Urinary bladder (tissue), 4 donors: Measurements from ENCODE around the gene CDH13. TPM values are rescaled to one million over a fixed set of nuclear protein-coding genes. Genes with fewer than 3 reads are reported as not detected.

Source experiments
- DNase-seq: peaks from one replicate; pipeline ENCODE4 v3.0.0-alpha.2; 2015; ENCODE audit errors: extremely low spot score
- H3K27ac ChIP-seq: one replicate; pipeline ENCODE4 v1.5.1; 2013; ENCODE audit warnings: low read depth, mild to moderate bottlenecking, moderate library complexity
- H3K36me3 ChIP-seq: one replicate; pipeline ENCODE4 v1.6.1; 2013; ENCODE audit warnings: mild to moderate bottlenecking, moderate library complexity; ENCODE audit not compliant: insufficient read depth
- H3K4me1 ChIP-seq: one replicate; pipeline ENCODE4 v1.6.1; 2013; ENCODE audit warnings: mild to moderate bottlenecking, moderate library complexity; ENCODE audit not compliant: insufficient read depth
- H3K4me3 ChIP-seq: one replicate; pipeline ENCODE4 v1.5.1; 2013; ENCODE audit warnings: low read depth, low read length
- WGBS: extraction: QIAGEN DNeasy Blood & Tissue Kit; methylation state at CpG from one replicate; pipeline ENCODE4 v1.1.7; 2013; 5-methylcytosine and 5-hydroxymethylcytosine counted together
- polyA plus RNA-seq: library from polyadenylated mRNA; stranded (reverse); fragments of 200-250 nt; gene quantifications from one replicate; pipeline ENCODE4 v1.2.3, GENCODE V29; 2013
- total RNA-seq: library from RNA; depleted of rRNA; stranded (reverse); fragments of >200 nt; gene quantifications from one replicate; pipeline ENCODE4 v1.2.3, GENCODE V29; 2014
- donor health status: healthy with polysubstance abuse.
- donor health status: healthy.

The CDH13 gene
- total and polyA plus RNA-seq, 2 donors: 18.9 to 21.5 TPM

DNA sequence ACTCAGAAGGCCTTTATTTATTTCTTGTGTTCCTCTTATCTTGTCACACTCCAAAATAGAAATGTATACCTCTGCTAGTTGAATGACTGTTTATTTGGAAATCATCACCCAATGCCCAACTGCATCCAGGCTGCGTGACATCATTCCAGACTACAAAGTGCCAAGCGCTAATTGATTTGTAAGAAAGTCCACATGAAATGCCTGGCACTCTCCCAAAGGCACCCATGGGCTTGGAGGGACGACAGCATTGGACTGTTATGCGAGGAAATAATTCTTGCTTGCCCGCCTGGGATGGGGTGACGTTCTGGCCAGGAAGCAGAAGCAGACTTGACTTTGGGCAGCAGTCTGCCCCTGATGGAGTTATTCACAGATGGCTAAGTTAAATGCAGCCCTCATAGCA lies 165.9 kb downstream of the CDH13 start:
- no peak for DNase-seq
- Histone ChIP-seq H3K4me1 (no peaks in the 10 kb centered on the region), H3K36me3 (no peaks in the 10 kb centered on the region), H3K4me3 (no peak overlapping the region), H3K27ac (no peak overlapping the region)
- WGBS: 86% methylated on average over 6 of the region's 6 CpGs

DNA sequence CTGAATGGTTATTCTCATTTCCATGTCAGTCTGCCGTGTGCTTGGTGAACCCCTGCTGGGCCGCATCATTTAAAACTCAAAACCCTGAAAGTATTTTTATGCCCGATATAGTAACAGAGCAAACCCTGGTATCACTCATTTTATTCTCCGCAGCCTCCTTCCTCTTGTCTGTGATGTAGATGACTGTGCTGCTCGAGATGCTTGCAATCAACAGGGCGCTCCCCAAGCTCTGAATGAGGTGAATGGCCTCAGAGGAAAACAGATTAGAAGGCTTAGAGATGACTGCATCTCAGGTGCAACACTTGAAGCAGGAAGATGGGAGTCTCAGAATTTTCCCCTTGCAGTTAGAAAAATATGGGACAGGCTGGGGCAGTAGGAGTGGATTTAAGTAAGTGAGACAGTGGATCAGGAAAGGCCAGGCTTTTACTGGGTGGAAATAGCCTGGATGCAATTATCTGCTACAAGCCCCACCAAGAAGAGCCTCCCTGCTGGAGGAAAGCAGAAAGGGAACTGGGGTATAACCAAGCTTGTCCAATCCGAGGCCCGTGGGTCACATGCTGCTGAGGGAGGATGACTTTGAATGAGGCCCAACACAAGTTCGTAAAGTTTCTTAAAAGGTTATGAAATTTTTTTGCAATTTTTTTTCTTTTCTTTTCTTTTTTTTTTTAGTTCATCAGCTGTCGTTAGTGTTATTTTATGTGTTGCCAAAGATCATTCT lies 166.9 kb downstream of the CDH13 start:
- WGBS: 72% methylated on average over 10 of the region's 10 CpGs
- H3K4me1 ChIP-seq: no peaks in the 10 kb centered on the region
- H3K27ac ChIP-seq: no peak overlapping the region
- DNase-seq: no peak
- H3K36me3 ChIP-seq: no peaks in the 10 kb centered on the region
- H3K4me3 ChIP-seq: no peak overlapping the region

DNA sequence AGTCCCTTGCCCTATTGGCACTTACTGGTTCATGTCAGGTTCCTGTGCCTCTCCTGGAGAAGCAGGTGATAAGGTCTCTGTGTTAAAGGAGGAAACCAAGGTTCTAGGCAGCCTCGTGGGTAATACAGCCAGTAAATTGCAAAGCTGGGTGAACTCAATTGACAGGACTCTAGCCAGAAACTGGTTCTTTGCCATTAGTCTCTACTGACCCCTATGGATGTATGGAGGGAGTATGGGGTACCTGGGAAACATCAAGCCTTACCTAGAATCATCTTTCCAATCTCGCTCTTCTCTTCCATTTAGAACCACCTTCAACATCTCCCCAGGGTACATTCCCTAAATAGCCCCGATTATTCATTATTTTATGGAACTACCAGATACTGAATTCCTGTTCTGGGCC lies 169.3 kb downstream of the CDH13 start:
- Histone ChIP-seq H3K4me1 (no peaks in the 10 kb centered on the region), H3K4me3 (no peak overlapping the region), H3K36me3 (no peaks in the 10 kb centered on the region), H3K27ac (no peak overlapping the region)
- 70% methylated on average over 3 of the region's 3 CpGs for WGBS
- no peak for DNase-seq

DNA sequence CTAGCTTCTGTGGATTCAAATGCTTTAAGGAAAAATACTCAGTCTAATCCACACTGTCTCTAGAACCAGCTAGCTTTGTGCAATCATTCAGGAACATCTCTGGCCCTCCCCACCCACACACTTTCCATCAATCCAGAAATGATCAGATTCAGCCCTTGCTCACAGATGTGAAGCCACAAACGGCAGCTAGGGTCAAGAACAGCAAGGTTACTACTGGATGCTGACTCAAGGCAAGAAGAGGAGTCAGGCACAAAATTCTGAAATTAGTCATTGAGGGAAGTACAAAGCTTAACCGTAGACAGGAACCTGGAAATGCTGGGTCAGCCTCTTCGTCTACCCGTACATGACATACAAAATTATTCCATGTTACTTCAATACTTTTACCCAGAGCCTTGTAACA lies 174.6 kb downstream of the CDH13 start:
- WGBS: 90% methylated on average over 4 of the region's 4 CpGs
- Histone ChIP-seq H3K4me1 (no peaks in the 10 kb centered on the region), H3K27ac (no peak overlapping the region), H3K4me3 (no peak overlapping the region), H3K36me3 (no peaks in the 10 kb centered on the region)
- DNase-seq: no peak

DNA sequence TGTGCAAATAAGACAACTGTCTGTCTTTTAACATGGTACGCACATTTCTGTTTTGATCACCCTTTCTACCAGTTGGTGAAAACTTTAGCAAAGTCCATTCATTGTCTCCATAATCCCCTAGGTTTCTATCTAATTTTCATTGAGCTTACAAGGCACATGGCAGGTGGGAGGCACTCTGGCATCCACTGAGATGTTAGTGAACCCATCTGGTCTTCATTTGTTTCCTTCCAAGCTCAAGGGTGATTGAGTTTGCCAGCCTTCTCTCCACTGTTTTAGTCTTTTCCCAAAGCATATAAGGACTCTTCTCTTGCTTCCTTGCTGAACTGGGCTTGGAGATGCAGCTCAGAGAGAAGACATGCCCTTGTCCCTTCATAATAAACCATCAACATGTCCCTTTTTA lies 179.1 kb downstream of the CDH13 start:
- Histone ChIP-seq H3K27ac (no peak overlapping the region), H3K4me3 (no peak overlapping the region), H3K36me3 (no peaks in the 10 kb centered on the region), H3K4me1 (no peaks in the 10 kb centered on the region)
- DNase-seq: no peak
- WGBS: 100% methylated on average over 1 of the region's 1 CpG

DNA sequence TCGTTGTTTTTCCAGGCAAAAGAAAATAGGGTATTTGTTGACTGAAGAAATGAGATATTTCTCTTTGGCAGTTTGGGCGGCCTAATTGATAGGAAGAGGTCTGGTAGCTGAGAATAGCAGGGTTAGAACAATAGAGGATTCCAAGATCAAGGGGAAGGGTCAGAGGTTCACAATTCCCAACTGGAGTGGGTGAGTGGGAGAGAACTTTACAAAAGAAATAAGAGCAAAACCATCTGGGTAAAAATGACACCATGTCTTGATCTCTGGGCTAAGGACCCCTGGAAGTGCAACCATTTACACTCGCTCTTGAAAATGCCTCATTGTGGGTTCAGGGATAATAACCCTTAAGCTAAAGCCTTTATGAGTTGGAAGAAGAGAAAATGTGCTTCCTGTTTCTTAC lies 180.5 kb downstream of the CDH13 start:
- Histone ChIP-seq H3K27ac (no peak overlapping the region), H3K4me3 (no peak overlapping the region)
- WGBS: 60% methylated on average over 3 of the region's 3 CpGs

DNA sequence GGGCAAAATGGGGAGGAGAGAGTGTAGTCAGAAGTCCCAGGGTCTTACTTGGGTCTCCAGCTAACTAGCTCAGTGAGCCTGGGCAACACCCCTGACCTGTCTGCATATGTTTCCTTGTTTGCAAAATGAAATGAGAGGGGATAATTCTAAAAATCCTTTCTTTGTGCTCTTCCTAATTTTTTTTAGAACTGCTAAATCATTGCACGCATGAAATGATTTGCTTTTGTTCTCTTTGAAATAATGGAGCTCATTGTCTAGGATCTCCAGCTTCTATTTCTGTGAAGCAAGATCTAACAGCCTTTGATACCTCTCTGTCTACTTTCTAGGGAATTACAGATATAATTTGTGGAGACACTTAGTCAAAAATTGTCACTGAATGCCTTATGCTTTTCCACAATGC lies 181.3 kb downstream of the CDH13 start:
- WGBS: 87% methylated on average over 1 of the region's 1 CpG
- Histone ChIP-seq H3K4me1 (no peaks in the 10 kb centered on the region), H3K27ac (no peak overlapping the region), H3K36me3 (no peaks in the 10 kb centered on the region), H3K4me3 (no peak overlapping the region)
- no peak for DNase-seq

More for the DNA sequence above, 180.5 kb downstream of the CDH13 start:
- Histone ChIP-seq H3K36me3 (no peaks in the 10 kb centered on the region), H3K4me1 (no peaks in the 10 kb centered on the region)
- DNase-seq: no peak

DNA sequence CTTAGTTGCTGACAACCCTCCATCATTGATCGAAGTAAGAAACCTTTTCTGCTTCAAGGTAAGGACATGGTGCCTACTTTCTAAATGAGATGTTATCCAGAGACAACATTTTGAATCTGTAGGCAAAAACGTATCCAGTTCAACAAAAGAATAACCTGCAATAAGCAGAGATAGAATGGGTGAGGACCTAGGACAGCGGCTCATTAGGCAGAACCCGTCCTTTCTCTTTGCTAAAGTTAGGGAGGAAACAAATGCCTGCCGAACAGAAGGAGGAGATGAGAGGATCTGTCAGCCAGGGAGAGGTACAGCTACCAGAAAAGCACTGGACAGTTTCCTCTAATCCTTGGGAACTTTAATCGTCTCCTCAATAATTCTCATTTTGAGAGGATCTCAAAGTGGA lies 183.3 kb downstream of the CDH13 start:
- Histone ChIP-seq H3K36me3 (no peaks in the 10 kb centered on the region), H3K4me1 (no peaks in the 10 kb centered on the region), H3K4me3 (no peak overlapping the region), H3K27ac (no peak overlapping the region)
- no peak for DNase-seq
- 63% methylated on average over 6 of the region's 6 CpGs for WGBS

DNA sequence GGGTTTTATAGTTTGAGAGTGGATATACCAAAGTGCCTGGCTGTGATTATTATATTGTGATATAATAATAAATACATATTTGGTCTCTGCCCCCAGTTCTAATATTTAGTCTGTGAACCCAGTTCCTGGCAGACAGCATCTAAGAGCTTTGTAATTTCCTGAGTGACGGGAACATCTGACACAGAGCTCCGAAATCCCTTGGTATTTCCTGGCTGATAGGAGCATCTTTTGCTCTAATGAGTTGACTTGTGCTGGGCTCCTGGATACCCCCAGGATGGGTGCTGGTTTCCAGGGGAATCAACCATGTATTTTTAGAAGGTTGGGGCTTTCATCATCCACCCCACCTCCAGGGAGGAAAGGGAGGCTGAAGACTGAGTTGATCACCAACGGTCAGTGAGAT lies 187.3 kb downstream of the CDH13 start:
- Histone ChIP-seq H3K4me3 (no peak overlapping the region), H3K36me3 (no peaks in the 10 kb centered on the region), H3K4me1 (no peaks in the 10 kb centered on the region), H3K27ac (no peak overlapping the region)
- 66% methylated on average over 3 of the region's 3 CpGs for WGBS
- DNase-seq: no peak

DNA sequence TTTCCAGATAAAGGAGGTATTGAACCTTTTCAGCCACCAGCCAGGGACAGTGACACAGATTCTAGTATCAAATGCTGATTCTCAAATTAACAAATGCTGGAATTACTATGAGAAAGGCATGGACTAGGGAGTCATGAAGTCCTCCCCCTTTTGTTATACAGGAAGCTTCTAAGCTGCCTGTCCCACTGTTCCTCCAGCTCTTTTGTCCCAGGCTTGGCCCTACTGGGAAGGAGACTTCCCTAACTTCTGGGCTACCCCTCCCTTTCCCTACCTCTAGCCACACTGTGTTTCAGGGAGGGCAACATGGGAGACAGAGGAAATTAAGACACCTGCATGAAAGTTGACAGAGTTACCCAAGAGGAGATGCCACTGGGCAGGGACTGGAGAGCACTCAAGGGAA lies 192.5 kb downstream of the CDH13 start:
- Histone ChIP-seq H3K4me3 (no peak overlapping the region), H3K36me3 (no peaks in the 10 kb centered on the region), H3K4me1 (no peaks in the 10 kb centered on the region), H3K27ac (no peak overlapping the region)
- no peak for DNase-seq

DNA sequence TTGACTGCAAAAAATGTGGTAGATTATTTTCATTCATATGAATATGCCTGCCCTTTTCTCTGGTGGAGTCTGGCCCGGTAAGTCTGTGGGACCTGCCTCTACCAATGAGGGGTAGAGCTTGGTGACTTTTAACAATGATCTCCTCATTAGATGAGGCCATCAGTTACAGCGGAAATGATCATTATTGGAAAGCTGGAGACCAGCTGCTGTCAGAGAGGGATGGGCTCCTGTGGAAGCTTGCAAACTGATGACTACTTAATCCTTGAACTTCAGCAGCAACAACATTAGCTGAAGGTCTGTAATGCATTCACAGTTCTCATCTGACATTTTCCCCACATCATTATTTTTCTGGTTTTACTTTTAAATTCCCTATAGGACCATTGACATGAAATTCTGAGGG lies 194.1 kb downstream of the CDH13 start:
- no peak overlapping the region for H3K27ac ChIP-seq
- no peak overlapping the region for H3K4me3 ChIP-seq
- no peak for DNase-seq
- 88% methylated on average over 2 of the region's 2 CpGs for WGBS
- no peaks in the 10 kb centered on the region for H3K4me1 ChIP-seq
- no peaks in the 10 kb centered on the region for H3K36me3 ChIP-seq

DNA sequence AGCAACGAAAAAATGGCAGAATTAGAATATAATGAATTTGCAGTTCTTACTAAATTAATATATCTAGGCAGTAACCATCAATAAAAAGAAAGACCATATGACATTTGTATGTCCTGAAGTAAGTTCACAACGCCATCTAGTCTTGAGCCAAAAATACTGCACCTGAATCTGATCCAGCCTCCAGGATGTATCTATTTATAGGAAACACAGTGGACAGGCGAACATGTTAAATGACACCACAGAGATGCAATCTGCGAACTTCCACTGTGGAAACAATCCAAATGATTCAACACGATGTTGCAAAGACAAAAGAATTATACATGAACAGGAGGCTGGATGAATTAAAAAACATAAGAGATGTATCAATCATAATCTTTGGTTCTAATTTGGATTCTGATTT lies 197.6 kb downstream of the CDH13 start:
- Histone ChIP-seq H3K36me3 (no peaks in the 10 kb centered on the region), H3K4me1 (no peaks in the 10 kb centered on the region), H3K4me3 (no peak overlapping the region), H3K27ac (no peak overlapping the region)
- 83% methylated on average over 5 of the region's 5 CpGs for WGBS
- DNase-seq: no peak

DNA sequence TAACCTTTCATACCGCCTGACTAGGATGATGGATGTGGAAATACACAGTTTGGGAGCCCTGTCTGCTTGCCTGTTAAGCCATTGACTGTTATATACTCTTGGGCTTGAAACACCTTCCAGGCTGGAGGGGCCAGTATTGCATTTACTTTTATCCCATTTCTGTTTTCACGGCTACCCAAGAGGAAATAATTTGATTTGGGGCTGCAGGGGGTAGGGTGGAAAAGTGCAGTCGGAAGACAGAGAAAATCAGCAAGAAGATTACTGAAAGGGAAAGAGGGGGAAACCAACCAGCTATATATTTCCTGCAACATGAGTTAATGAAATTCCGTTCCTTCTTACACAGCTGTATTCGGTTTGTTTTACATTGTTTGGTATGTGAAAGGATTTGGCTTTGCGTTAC lies 202.5 kb downstream of the CDH13 start:
- no peak overlapping the region for H3K4me3 ChIP-seq
- H3K27ac ChIP-seq: no peak overlapping the region
- WGBS: 64% methylated on average over 6 of the region's 6 CpGs
- DNase-seq: no peak
- no peaks in the 10 kb centered on the region for H3K4me1 ChIP-seq
- no peaks in the 10 kb centered on the region for H3K36me3 ChIP-seq

DNA sequence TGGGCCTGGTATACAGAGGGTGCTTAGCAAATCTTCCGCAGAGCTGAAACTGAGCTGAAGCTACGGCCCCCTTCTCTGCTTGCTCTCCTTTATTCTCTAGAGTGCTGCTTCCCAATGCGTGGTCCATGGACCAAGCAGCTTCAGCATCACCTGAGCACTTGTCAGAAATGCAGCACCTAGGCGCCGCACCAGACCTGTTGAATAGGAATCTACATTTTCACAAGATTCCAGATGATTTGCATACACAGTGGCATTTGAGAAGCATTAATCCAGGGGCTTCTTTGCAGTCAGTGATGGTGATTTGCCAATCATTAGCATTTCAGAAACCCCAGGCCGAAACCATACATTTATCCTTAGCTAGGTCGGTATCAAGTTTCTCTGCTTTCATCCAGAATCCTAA lies 204.2 kb downstream of the CDH13 start:
- Histone ChIP-seq H3K36me3 (no peaks in the 10 kb centered on the region), H3K4me3 (no peak overlapping the region), H3K27ac (no peak overlapping the region), H3K4me1 (no peaks in the 10 kb centered on the region)
- 72% methylated on average over 7 of the region's 7 CpGs for WGBS
- no peak for DNase-seq

DNA sequence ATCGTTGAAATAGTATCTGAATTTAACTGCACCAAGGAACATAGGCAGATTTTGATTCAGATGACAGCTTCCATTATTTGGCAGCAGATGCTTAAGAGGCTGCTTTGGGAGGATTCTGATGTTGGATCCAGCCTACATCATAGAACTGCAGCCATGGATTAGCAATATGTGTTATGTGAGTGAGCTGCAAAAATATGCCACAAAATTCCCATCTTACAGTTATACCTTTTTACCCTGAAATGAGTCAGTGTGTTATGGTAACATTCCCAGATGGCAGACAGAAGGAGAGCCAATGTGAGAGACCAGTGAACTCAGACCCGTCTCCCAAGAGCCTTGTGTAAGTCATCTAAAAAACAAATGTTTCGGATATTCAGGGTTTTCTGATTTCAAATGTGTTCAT lies 206.1 kb downstream of the CDH13 start:
- no peaks in the 10 kb centered on the region for H3K4me1 ChIP-seq
- H3K4me3 ChIP-seq: no peak overlapping the region
- H3K27ac ChIP-seq: no peak overlapping the region
- WGBS: 69% methylated on average over 3 of the region's 3 CpGs
- no peak for DNase-seq
- no peaks in the 10 kb centered on the region for H3K36me3 ChIP-seq
